ENCODE measurements around the gene PTH2R.

DNA sequence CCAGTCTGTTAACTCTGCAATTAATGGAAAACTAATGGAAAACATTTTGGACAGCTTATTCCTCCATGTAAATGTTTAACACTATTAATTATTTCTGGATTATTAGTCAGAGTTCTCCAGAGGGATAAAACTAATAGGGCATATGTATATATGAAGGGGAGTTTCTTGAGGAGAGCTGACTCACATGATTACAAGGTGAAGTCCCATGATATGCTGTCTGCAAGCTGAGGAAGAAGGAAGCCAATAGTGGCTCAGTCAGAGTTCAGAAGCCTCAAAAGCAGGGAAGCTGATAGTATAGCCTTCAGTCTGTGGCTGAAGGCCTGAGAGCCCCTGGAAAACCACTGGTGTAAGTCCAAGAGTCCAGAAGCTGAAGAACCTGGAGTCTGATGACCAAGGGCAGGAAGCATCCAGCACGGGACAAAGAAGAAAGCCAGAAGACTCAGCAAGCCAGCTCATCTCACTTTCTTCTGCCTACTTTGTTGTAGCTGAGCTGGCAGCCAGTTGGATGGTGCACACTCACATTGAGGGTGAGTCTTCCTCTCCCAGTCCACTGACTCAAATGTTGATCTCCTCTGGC is 136.0 kb downstream of the PTH2R start:
- no peak for TF ChIP-seq EZH2phosphoT487 (IDR thresholded peaks at IDR 0.05; ENCODE audit: borderline replicate concordance, low read length)
- TF ChIP-seq, protein P1, sequence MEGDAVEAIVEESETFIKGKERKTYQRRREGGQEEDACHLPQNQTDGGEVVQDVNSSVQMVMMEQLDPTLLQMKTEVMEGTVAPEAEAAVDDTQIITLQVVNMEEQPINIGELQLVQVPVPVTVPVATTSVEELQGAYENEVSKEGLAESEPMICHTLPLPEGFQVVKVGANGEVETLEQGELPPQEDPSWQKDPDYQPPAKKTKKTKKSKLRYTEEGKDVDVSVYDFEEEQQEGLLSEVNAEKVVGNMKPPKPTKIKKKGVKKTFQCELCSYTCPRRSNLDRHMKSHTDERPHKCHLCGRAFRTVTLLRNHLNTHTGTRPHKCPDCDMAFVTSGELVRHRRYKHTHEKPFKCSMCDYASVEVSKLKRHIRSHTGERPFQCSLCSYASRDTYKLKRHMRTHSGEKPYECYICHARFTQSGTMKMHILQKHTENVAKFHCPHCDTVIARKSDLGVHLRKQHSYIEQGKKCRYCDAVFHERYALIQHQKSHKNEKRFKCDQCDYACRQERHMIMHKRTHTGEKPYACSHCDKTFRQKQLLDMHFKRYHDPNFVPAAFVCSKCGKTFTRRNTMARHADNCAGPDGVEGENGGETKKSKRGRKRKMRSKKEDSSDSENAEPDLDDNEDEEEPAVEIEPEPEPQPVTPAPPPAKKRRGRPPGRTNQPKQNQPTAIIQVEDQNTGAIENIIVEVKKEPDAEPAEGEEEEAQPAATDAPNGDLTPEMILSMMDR (conservative IDR thresholded peaks at IDR 0.05; ENCODE audit: low read depth, low read length): no peak
- TF ChIP-seq EZH2 (IDR thresholded peaks at IDR 0.05; ENCODE audit: low read length, unreplicated experiment): no peak
